Rectal smooth muscle tissue (tissue), 1 donor: ENCODE results near the gene INCA1.

Experiments used
- H3K27ac ChIP-seq: one replicate; pipeline ENCODE4 v1.7.0; 2013; ENCODE audit warnings: low read depth, low read length, inconsistent platforms
- H3K27me3 ChIP-seq: one replicate; pipeline ENCODE4 v1.7.0; 2013; ENCODE audit warnings: low read length; ENCODE audit not compliant: control insufficient read depth, insufficient read depth
- H3K36me3 ChIP-seq: one replicate; pipeline ENCODE4 v1.7.0; 2013; ENCODE audit warnings: low read length; ENCODE audit not compliant: control insufficient read depth, insufficient read depth
- H3K4me1 ChIP-seq: one replicate; pipeline ENCODE4 v1.7.0; 2013; ENCODE audit warnings: low read length; ENCODE audit not compliant: control insufficient read depth, insufficient read depth
- H3K4me3 ChIP-seq: one replicate; pipeline ENCODE4 v1.7.0; 2013; ENCODE audit warnings: low read length
- H3K9ac ChIP-seq: one replicate; pipeline ENCODE4 v1.7.0; 2013; ENCODE audit warnings: low read length

The INCA1 gene

GRCh38 chr17:4948931-4949320 is 48.4 kb downstream of the INCA1 start:
- peak overlapping the region; percentile 46 for H3K9ac ChIP-seq

DNA sequence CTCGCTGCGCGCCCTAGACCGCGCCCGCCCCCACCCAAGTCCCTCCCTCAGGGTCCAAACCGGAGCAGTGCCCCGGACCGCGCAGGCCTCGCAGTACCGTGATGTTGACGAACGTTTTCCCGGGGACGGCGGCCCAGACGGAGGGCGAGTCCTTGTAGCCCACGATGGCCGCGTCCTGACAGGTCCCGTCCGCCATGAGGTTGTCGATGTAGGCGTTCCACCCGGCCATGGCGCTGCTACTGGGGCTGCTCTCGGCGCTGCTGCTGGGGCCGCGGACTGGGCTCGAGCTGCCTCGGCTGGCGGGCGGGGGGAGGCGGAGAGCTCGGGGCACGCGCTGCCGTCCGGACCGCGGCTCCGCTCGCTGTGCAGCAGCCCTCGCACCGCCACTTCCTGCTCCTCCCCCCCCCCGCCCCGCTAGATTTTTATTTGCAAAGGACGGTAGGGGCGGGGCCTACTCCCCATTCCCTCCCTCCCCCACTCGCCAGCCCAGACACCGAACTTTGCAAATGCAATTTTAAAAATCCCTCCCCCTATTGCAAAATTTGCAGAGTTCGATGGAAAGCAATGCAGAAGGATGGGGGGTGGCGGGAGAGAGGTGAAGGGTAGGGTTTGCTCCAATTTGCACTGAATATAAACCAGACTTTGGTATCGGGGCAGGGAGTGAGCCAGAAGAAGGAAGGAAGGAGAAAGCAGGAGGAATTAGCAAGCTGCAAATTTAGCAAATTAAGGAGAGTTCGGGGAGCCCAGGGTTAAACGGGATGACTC is 49.0 kb downstream of the INCA1 start, which contains the start of gene PFN1:
Gene PFN1 (minus strand): TSS at position 365 of the 765 bp plus-strand sequence. CDS start 136 bp downstream, at position 229.
- H3K4me1 ChIP-seq, result peaks cover 23% of the 10 kb centered on the region
- H3K27ac ChIP-seq, result peak within 1 kb of the TSS; percentile 99
- peaks cover 24% of the 10 kb centered on the region for H3K36me3 ChIP-seq
- no peaks in the 10 kb centered on the region for H3K27me3 ChIP-seq
- H3K4me3 ChIP-seq, result peak within 1 kb of the TSS; percentile 98
- peak within 1 kb of the TSS; percentile 96 for H3K9ac ChIP-seq

More at GRCh38 chr17:4948931-4949320, 48.4 kb downstream of the INCA1 start:
- Histone ChIP-seq H3K4me1 (peaks cover 23% of the 10 kb centered on the region), H3K4me3 (peak overlapping the region; percentile 67), H3K27ac (peak overlapping the region; percentile 99), H3K36me3 (peaks cover 22% of the 10 kb centered on the region), H3K27me3 (no peaks in the 10 kb centered on the region)

GRCh38 chr17:4947411-4948165 is 49.7 kb downstream of the INCA1 start:
- H3K4me1 ChIP-seq, result peaks cover 23% of the 10 kb centered on the region

DNA sequence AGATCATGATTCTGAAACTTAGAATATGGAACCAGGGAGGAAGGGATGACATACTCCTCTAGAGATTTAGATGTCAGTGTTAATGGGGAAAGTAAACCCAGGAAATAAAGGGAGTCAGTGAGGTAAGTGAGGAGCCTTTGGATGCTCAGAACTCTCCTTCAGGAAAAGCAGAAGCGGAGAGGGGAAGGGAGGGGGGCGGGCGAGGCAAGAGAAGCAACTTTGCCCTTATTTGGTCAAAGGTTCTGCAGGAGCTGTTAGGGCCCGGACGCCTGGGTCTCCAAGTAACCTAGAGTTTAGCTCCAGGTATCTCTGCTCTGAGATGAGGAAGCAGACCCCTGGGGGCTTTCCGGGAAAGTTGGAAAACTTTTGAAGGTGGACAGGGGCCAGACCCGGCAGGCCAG is 50.3 kb downstream of the INCA1 start:
- Histone ChIP-seq H3K36me3 (peaks cover 35% of the 10 kb centered on the region), H3K4me1 (peaks cover 23% of the 10 kb centered on the region), H3K4me3 (peak overlapping the region; percentile 98), H3K27me3 (no peaks in the 10 kb centered on the region), H3K9ac (peak overlapping the region; percentile 34), H3K27ac (peak overlapping the region; percentile 99)

More at GRCh38 chr17:4947411-4948165, 49.7 kb downstream of the INCA1 start:
- peak overlapping the region; percentile 99 for H3K27ac ChIP-seq
- no peaks in the 10 kb centered on the region for H3K27me3 ChIP-seq
- peaks cover 32% of the 10 kb centered on the region for H3K36me3 ChIP-seq
- H3K4me3 ChIP-seq, result peak overlapping the region; percentile 98
- peak overlapping the region; percentile 96 for H3K9ac ChIP-seq

- H3K27ac ChIP-seq, result peak overlapping the region; percentile 99
- H3K4me3 ChIP-seq, result peak overlapping the region; percentile 98
- peaks cover 21% of the 10 kb centered on the region for H3K4me1 ChIP-seq
- peaks cover 35% of the 10 kb centered on the region for H3K36me3 ChIP-seq
- H3K27me3 ChIP-seq, result no peaks in the 10 kb centered on the region
- no peak overlapping the region for H3K9ac ChIP-seq
Observed at GRCh38 chr17:4946312-4946976, 50.9 kb downstream of the INCA1 start.

GRCh38 chr17:4945944-4946280 is 51.4 kb downstream of the INCA1 start:
- Histone ChIP-seq H3K27me3 (no peaks in the 10 kb centered on the region), H3K4me3 (peak overlapping the region; percentile 98), H3K36me3 (peaks cover 35% of the 10 kb centered on the region), H3K4me1 (peaks cover 25% of the 10 kb centered on the region), H3K27ac (peak overlapping the region; percentile 99), H3K9ac (no peak overlapping the region)

DNA sequence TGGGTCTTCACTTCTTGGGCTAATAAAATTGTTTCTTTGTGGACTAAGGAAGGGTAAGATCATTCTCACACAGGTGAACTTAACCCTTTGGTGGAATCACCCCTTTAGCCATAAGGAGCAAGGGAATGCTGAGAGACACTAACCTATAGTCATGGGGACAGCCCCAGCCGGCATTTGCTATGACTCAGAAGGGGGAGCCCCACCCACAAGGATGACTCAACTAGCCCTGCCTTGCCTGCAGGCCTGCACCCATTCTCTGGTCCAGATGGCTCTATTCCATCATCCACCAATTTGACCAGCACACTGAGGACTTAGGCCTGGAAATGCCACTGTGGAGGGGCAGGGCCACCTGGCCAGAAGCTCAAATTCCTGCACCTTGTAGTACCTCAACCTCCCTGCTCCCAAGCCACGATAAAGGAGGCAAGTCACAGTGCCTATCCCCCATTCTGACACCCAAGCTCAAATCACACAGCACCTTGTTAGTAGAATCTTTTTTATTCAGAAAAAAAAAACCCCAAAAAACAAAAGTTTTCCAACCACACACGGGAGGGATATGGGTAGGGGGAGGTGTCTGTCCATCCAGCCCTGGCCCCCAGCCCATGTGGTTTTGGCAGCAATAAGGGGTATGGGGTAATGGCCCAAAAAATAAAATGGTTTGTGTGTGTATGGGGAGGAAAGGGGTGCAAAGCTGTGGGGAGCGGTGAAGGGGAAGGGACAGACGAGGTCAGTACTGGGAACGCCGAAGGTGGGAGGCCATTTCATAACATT is 52.0 kb downstream of the INCA1 start:
- no peaks in the 10 kb centered on the region for H3K27me3 ChIP-seq
- peaks cover 35% of the 10 kb centered on the region for H3K36me3 ChIP-seq
- peak overlapping the region; percentile 99 for H3K27ac ChIP-seq
- H3K4me3 ChIP-seq, result peak overlapping the region; percentile 54
- peak overlapping the region; percentile 39 for H3K9ac ChIP-seq
- peaks cover 26% of the 10 kb centered on the region for H3K4me1 ChIP-seq

- Histone ChIP-seq H3K27me3 (no peaks in the 10 kb centered on the region), H3K4me1 (peaks cover 26% of the 10 kb centered on the region), H3K27ac (peak overlapping the region; percentile 99), H3K36me3 (peaks cover 35% of the 10 kb centered on the region), H3K9ac (peak overlapping the region; percentile 4), H3K4me3 (no peak overlapping the region)
Observed at GRCh38 chr17:4944554-4945175, 52.7 kb downstream of the INCA1 start.

DNA sequence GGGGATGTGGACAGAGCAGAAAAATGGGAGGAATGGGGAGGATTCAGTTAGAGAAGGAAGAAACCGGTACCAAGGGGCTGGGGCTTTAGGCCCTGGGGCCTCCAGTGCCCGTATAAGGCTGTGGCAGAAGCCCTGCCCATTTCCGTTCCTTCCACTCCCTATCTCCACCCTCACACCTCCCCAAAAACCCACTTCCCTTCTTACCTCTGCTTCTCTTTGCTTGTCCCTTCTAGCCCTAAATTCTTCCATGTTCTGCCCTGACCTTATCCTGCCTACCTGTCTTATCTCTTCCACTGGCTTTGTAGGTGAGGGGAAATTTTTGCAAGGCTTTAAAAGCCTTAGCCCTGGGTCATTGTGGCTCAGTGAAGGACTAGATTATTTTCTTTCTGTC is 53.2 kb downstream of the INCA1 start:
- peaks cover 27% of the 10 kb centered on the region for H3K4me1 ChIP-seq
- H3K4me3 ChIP-seq, result no peak overlapping the region
- H3K36me3 ChIP-seq, result peaks cover 35% of the 10 kb centered on the region
- no peaks in the 10 kb centered on the region for H3K27me3 ChIP-seq
- peak overlapping the region; percentile 34 for H3K27ac ChIP-seq
- no peak overlapping the region for H3K9ac ChIP-seq

DNA sequence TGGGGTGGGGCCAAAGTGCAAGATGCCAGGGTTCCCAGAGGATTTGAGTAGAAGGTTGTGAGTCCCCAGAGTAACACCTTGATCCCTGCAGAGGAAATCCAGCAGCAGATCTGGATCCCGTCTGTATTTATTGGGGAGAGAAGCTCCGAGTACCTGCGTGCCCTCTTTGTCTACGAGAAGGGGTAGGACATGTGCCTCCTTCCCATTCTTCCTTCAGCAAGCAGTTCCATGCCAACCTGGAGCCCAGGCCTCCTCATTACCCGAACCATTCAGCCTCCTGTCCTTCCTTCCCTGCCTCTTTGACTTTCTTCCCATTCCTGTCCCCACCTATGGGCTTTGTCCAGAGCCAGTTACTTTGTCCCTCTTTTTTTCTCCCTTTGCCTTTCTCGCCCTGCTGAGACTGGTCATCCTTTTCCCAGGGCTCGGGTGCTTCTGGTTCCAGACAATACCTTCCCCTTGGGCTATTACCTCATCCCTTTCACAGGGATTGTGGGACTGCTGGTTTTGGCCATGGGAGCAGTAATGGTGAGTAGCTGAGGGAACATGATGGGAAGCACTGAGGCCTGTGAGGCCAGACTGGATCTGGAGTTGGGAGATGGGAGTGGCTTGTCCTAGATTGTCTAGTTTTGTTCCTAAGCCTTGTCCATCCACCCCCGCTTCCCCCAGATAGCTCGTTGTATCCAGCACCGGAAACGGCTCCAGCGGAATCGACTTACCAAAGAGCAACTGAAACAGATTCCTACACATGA is 54.4 kb downstream of the INCA1 start:
- H3K27me3 ChIP-seq, result no peaks in the 10 kb centered on the region
- H3K9ac ChIP-seq, result no peak overlapping the region
- H3K36me3 ChIP-seq, result peaks cover 39% of the 10 kb centered on the region
- no peak overlapping the region for H3K27ac ChIP-seq
- H3K4me1 ChIP-seq, result peaks cover 36% of the 10 kb centered on the region
- H3K4me3 ChIP-seq, result no peak overlapping the region

DNA sequence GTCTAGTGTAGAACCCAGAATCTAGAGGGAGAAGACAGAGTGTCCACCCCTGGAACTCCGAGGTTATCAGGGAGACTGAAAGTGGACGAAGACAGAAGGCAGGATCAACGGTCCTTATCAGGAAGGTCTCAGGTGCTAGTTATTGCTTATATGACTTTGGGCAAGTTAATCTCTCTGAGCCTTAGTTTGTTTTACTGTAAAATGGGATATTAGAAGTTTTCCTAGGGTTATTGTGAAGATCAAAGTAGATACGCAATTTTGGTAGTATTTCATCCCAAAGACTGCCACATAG is 56.1 kb downstream of the INCA1 start:
- Histone ChIP-seq H3K4me3 (peak overlapping the region; percentile 79), H3K4me1 (peaks cover 32% of the 10 kb centered on the region), H3K9ac (no peak overlapping the region), H3K27ac (peak overlapping the region; percentile 94), H3K27me3 (no peaks in the 10 kb centered on the region), H3K36me3 (peaks cover 48% of the 10 kb centered on the region)
